Endodermal cell (in vitro differentiated cells): ENCODE data around the gene FAM219B. TPM values are rescaled to one million over a fixed set of nuclear protein-coding genes. Genes with fewer than 3 reads are reported as not detected.

Experiments
- DNase-seq: peaks from one replicate; pipeline ENCODE4 v3.0.0-alpha.2; 2017
- H3K27ac ChIP-seq: 2 replicates; pipeline ENCODE4 v1.5.1; 2013; ENCODE audit warnings: mild to moderate bottlenecking, low read depth, low read length, moderate library complexity
- H3K27me3 ChIP-seq: 2 replicates; pipeline ENCODE4 v1.6.1; 2013; ENCODE audit warnings: mild to moderate bottlenecking, low read length, moderate library complexity; ENCODE audit not compliant: insufficient read depth, control insufficient read depth, poor library complexity, severe bottlenecking
- H3K36me3 ChIP-seq: 2 replicates; pipeline ENCODE4 v1.7.0; 2013; ENCODE audit warnings: mild to moderate bottlenecking, low read length, moderate library complexity; ENCODE audit not compliant: control insufficient read depth, insufficient read depth
- H3K4me1 ChIP-seq: one replicate; pipeline ENCODE4 v1.7.0; 2013; ENCODE audit warnings: low read length; ENCODE audit not compliant: control insufficient read depth, insufficient read depth
- H3K4me3 ChIP-seq: 2 replicates; pipeline ENCODE4 v1.5.1; 2013; ENCODE audit warnings: mild to moderate bottlenecking, low read length, moderate library complexity
- H3K9ac ChIP-seq: 2 replicates; pipeline ENCODE4 v1.6.1; 2013; ENCODE audit warnings: mild to moderate bottlenecking, low read length, moderate library complexity; ENCODE audit not compliant: poor library complexity, severe bottlenecking; ENCODE audit errors: extremely low read depth
- H3K9me3 ChIP-seq: 2 replicates; pipeline ENCODE4 v1.6.1; 2013; ENCODE audit warnings: mild to moderate bottlenecking, low read length, moderate library complexity; ENCODE audit not compliant: control insufficient read depth
- H3K27ac Mint-ChIP-seq: 2 replicates; pipeline ENCODE4 v1.8.0; 2020; ENCODE audit warnings: mixed read lengths
- H3K27me3 Mint-ChIP-seq: 2 replicates; pipeline ENCODE4 v1.8.0; 2021; ENCODE audit warnings: mild to moderate bottlenecking, mixed read lengths; ENCODE audit not compliant: insufficient read depth
- H3K36me3 Mint-ChIP-seq: 2 replicates; pipeline ENCODE4 v1.8.0; 2020; ENCODE audit warnings: low read depth, mixed read lengths
- H3K4me1 Mint-ChIP-seq: 2 replicates; pipeline ENCODE4 v1.8.0; 2020; ENCODE audit warnings: mixed read lengths
- H3K4me3 Mint-ChIP-seq: 2 replicates; pipeline ENCODE4 v1.8.0; 2020; ENCODE audit warnings: mild to moderate bottlenecking, moderate library complexity, mixed read lengths
- H3K9me3 Mint-ChIP-seq: 2 replicates; pipeline ENCODE4 v1.8.0; 2020; ENCODE audit warnings: mild to moderate bottlenecking, mixed read lengths
- WGBS, 2 experiments: methylation state at CpG; one replicate each; pipeline versions ENCODE4 v1.1.5 to v1.1.7; 2013; ENCODE audit warnings: missing lambda C conversion rate in 2 of 2, mixed read lengths in 1 of 2; ENCODE audit not compliant: insufficient coverage in 1 of 2, insufficient read length in 1 of 2; 5-methylcytosine and 5-hydroxymethylcytosine counted together
- total RNA-seq, 2 donors: library from RNA; stranded (reverse); fragmentation: NEBNext Ultra II Directional in 1 of 2; extraction: Animal tissue kit (Norgen Biotek cat#: 25700) in 1 of 2; gene quantifications; 2 replicates in 1 of 2; 3 replicates in 1 of 2; pipeline ENCODE4 v1.2.1, GENCODE V29; 2021
- TF ChIP-seq, protein P1 (sequence below): fragments of 200-600 bp; sonication (generic); conservative IDR thresholded peaks from 2 replicates; pipeline ENCODE4 v1.5.0; 2021; ENCODE audit warnings: antibody characterized with exemption, mild to moderate bottlenecking

FAM219B gene
- total RNA-seq, 2 donors from 2014 or later: 109 to 112 TPM

DNA sequence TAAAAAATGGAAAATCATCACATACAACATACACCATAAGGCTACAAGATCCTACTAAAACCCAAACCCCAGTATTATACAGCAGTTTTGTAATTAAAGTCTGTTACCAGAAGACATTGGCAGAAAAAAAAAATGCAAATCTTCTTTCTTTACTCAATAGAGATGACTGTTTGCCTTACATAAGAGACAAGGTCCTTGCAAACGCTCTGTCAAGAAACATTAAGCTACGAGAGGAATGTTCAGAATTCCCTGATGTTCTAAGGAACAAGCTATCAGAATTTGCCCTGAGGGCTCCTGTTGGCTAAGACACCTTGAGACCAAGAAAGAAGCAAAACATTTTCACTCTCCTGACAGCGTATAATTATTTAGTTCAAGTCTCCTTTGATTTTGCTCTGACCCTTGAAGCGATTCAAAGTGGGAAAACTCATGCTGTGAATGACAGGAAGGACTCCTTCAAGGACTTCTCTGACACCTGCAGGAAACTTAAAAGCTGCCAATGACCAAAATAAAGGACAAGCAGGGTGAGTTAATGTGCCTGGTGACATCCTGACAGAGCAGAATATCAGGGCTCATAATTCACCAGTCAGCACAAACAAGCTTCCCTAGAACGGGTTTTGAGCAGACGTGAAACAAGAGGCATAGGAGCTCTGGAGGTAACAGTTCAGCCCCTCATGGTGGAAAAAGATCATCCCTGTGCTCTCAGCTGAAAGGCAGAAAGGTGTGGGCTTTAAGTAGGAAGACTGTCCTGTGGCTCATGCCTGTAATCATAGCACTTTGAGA, 36.0 kb downstream of the FAM219B start:
- H3K4me1 Mint-ChIP-seq: peaks cover 31% of the 10 kb centered on the region
- H3K9me3 Mint-ChIP-seq: peaks cover 12% of the 10 kb centered on the region
- peak; percentile 66 for DNase-seq
- WGBS, 2 experiments: 55 to 58% methylated on average over 6 of the region's 6 CpGs
- peaks cover 35% of the 10 kb centered on the region for H3K36me3 Mint-ChIP-seq
- peaks cover 7% of the 10 kb centered on the region for H3K4me1 ChIP-seq
- H3K27ac Mint-ChIP-seq: peak overlapping the region; percentile 67
- H3K4me3 ChIP-seq: no peak overlapping the region
- H3K27ac ChIP-seq: no peak overlapping the region
- no peaks in the 10 kb centered on the region for H3K27me3 ChIP-seq
- no peaks in the 10 kb centered on the region for H3K27me3 Mint-ChIP-seq
- no peak overlapping the region for H3K9ac ChIP-seq
- peaks cover 24% of the 10 kb centered on the region for H3K36me3 ChIP-seq
- TF ChIP-seq, protein P1, sequence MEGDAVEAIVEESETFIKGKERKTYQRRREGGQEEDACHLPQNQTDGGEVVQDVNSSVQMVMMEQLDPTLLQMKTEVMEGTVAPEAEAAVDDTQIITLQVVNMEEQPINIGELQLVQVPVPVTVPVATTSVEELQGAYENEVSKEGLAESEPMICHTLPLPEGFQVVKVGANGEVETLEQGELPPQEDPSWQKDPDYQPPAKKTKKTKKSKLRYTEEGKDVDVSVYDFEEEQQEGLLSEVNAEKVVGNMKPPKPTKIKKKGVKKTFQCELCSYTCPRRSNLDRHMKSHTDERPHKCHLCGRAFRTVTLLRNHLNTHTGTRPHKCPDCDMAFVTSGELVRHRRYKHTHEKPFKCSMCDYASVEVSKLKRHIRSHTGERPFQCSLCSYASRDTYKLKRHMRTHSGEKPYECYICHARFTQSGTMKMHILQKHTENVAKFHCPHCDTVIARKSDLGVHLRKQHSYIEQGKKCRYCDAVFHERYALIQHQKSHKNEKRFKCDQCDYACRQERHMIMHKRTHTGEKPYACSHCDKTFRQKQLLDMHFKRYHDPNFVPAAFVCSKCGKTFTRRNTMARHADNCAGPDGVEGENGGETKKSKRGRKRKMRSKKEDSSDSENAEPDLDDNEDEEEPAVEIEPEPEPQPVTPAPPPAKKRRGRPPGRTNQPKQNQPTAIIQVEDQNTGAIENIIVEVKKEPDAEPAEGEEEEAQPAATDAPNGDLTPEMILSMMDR: no peak
- peaks cover 17% of the 10 kb centered on the region for H3K9me3 ChIP-seq
- peak overlapping the region; percentile 85 for H3K4me3 Mint-ChIP-seq

DNA sequence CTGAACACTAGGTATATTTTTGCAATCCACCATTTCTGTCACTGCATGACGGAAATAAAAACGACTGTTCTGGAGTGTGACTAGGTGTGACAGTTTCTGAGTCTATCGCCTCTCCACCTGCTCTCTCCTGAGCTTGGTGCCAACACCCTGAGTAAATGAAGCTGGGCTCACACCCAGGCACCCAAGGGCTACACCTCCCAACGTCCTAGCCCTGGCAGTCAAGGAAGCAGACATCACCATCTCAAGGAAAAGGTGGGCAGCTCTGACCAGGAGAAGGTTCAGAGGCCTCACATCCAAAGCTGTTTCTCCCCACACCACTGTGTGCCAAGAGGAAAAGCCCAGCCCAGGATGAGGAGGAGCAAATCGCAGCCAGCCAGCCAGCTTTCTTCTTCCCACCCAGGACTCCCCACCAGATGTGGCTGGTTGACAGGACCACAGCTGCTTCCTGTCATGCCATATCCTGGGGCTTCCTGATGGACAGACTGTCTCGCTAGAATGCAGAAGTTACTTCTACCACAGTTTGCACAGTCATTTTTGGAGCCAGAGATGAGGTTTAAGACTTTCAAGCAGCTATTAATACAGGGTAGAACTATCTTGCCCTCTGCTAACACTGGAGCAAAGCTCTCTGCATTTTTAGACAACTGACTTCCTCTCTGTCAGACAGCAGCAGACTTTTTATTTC, 36.8 kb downstream of the FAM219B start:
- H3K27ac ChIP-seq: no peak overlapping the region
- no peak for DNase-seq
- Mint-ChIP-seq H3K4me3 (no peak overlapping the region), H3K27me3 (no peaks in the 10 kb centered on the region), H3K27ac (no peak overlapping the region), H3K9me3 (peaks cover 12% of the 10 kb centered on the region), H3K36me3 (peaks cover 37% of the 10 kb centered on the region), H3K4me1 (peaks cover 31% of the 10 kb centered on the region)
- WGBS, 2 experiments: 88 to 90% methylated on average over 5 to 6 of the region's 6 CpGs
- H3K9ac ChIP-seq: no peak overlapping the region
- H3K4me3 ChIP-seq: no peak overlapping the region
- peaks cover 7% of the 10 kb centered on the region for H3K4me1 ChIP-seq
- H3K36me3 ChIP-seq: peaks cover 24% of the 10 kb centered on the region
- no peaks in the 10 kb centered on the region for H3K27me3 ChIP-seq
- H3K9me3 ChIP-seq: peaks cover 17% of the 10 kb centered on the region
- TF ChIP-seq, protein P1: no peak

DNA sequence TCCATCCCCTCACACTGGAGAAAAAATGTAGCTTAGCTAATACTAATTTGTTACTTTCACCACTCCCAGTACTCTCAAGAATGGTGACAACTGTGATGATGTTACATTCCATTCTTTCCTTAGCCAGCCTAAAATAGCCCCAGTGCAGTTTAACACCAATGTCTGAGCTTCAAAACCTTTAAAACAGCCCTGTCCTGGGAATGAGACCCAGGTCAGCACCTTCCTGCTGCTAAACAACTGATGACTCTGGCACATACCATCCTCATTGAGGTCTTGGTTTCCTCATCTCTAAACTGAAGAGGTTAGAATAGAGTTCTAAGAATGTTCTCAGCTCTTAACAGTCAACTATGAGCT, 37.3 kb downstream of the FAM219B start:
- Histone ChIP-seq H3K4me1 (peaks cover 7% of the 10 kb centered on the region), H3K4me3 (no peak overlapping the region), H3K27ac (no peak overlapping the region), H3K27me3 (no peaks in the 10 kb centered on the region), H3K36me3 (peaks cover 24% of the 10 kb centered on the region), H3K9me3 (peaks cover 17% of the 10 kb centered on the region), H3K9ac (no peak overlapping the region)
- H3K4me1 Mint-ChIP-seq: peaks cover 31% of the 10 kb centered on the region
- H3K27me3 Mint-ChIP-seq: no peaks in the 10 kb centered on the region
- no peak for DNase-seq
- no peak overlapping the region for H3K27ac Mint-ChIP-seq
- H3K36me3 Mint-ChIP-seq: peaks cover 37% of the 10 kb centered on the region
- H3K4me3 Mint-ChIP-seq: no peak overlapping the region
- TF ChIP-seq, protein P1: no peak
- peaks cover 12% of the 10 kb centered on the region for H3K9me3 Mint-ChIP-seq
